Stimulated activated CD4-positive, alpha-beta T cell treated with anti-CD3 and anti-CD28 coated beads, Interleukin-1b, Interleukin-23, amount 100 ng/mL, for 48 hours (primary cell): ENCODE results near the gene STOML3.

Experiments
- DNase-seq: peaks from one replicate; pipeline ENCODE4 v3.0.0-alpha.2; 2020

STOML3 gene

GRCh38 chr13:38980750-38981078, 9.9 kb downstream of the STOML3 start:
- DNase-seq, result no peak

DNA sequence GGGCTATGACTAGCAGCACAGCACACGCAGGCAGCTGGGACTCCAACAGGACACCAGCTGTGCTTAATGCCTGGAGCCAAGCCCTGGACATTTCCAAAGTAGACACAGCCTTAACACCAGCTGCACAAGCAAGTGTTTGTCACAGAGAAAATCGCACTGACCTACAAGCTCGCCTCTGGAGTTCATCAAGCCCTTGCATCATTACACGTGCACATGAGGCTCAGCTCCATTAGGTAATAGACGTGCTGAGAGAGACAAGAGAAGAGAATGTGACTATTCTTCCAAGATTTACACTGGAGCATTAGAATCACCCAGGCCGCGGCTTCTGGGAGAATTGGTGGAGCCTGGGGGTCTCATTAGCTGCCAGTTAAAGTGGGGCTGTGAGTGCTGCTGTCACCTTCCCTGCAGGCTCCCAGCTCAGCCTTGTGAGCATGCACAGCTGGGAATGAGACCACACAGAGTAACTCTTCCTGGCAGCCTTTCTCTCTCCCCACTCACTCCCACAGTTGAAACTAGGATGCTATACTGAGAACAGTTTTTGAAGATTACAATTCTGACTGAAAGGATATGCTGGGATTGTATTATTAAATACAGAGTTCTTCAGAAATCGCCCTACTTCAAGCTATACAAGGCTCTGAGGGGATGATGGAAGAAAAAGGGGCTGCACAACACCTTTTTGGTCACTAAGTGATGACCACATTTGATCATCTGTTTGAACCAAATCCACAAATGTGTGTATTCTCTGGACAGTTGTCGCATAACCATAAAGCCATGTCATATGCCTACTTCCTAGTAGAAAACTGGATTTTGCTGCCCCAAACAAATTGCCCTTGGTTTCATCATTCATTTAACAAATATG, 10.5 kb downstream of the STOML3 start:
- no peak for DNase-seq

GRCh38 chr13:38970380-38971051, 20.1 kb downstream of the STOML3 start:
- no peak for DNase-seq

DNA sequence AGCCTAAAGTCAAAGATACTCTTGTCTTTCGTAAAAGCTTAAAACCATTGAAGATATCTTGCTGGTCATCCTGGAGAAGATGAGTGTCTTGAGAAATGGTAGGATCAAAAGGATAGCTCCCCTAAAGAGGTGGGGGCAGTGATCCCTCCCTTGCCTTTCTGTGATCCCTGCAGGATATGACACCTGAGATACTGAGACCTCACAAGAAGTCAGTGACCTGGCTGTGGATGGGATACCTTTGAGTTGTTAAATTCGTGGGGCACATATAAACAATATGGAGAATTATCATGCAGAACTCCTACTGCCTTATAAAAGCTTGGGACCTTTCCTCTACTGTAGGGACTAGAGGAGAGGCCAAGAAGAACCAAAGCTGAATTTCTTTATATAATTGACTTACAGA, 21.4 kb downstream of the STOML3 start:
- no peak for DNase-seq

DNA sequence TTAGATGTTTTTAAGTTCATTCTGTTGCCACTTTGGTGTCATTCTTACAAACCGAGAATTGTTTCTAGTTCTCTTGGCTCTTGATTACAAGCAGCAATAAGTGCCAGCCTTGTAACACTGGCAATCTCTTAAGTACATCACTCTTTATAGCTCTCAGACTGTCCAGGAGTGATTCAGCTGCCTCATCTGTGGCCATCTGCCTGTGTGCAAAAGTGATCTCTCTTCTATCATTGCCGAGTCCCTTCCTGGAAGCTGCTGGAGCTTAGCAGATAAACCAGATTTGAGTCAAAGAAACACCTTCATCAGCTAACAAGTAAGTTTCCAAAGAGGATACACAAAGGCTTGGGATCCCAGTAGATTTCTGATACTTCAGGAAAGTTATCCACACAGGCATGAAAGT, 23.2 kb downstream of the STOML3 start:
- DNase-seq, result no peak

DNA sequence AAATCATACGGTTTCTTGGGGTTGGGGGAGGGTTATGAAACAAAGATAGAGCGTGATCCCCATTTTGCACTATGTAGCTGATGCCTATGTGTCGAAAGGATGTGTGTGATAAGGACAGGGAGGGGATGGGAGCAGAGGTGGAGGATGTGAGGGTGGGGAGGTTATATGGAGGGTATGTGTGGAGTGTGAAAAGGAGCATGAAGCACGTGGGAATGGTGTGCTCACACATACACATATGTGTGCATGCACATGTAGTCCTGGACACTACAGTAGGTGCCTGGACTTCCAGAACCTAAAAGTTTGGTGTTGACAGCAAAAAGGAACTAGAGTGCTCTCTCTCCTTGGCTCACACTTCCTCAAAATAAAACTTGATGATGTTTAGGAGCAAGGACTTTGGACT, 25.4 kb downstream of the STOML3 start:
- no peak for DNase-seq

GRCh38 chr13:38960175-38960574, 30.5 kb downstream of the STOML3 start:
- DNase-seq, result no peak

DNA sequence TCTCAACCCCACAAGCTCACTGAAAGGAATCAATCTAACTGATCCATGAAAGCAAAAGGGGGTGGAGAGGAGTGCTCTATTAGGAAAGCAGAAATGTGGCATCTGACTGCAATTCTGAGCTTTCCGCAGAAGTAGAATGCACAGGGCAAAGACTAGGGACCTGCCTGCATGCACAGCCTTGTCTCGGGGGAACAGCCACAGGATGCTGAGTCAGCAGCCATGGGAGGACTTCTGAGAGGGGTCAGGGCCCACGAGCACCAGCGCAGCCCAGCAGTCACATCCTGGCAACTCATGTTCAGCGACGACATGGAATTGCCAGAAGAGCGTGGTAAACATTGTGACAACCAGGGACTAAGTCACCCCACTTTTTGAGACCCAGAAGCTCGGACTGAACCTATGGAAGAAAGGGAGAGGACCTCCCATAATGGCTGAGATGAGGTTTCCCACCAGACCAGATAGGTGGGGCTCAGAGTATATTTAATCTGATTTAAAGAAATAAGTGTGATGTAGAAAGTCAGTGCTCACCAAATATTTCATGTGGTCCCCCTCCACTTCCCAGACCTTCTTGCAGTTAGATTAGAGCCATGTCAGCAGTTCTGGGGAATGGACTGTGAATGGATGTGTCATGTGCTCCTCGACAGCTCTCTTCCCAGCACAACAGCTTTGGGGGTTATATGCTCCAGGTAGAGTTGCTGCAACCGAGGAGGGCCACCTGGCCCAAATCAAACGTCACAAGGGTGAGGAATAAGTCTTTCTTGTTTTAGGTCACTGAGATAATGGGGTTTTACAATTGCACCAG, 32.6 kb downstream of the STOML3 start:
- no peak for DNase-seq

- no peak for DNase-seq
These were observed 35.8 kb downstream of the STOML3 start for GRCh38 chr13:38954844-38955243.

DNA sequence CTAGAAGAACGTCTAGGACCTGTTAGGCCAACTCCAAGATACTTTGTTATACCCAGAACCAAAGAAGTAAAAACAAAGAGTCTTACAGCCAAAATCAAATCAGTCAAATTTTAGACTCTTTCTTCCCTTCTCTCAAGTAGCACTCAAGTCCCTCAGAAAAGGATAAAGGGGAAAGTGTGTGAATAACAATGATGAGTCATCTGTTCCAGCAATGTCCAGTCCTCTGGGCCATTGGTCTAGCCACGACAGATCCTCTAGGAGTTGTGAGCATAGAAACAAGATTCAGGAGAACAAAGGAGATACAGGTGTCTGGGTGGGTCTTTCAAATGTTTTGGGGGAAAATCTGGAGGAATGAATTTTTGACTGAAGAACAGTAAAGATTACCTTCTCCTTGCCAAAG, 36.3 kb downstream of the STOML3 start:
- DNase-seq, result no peak

GRCh38 chr13:38952827-38953226, 37.8 kb downstream of the STOML3 start:
- no peak for DNase-seq

DNA sequence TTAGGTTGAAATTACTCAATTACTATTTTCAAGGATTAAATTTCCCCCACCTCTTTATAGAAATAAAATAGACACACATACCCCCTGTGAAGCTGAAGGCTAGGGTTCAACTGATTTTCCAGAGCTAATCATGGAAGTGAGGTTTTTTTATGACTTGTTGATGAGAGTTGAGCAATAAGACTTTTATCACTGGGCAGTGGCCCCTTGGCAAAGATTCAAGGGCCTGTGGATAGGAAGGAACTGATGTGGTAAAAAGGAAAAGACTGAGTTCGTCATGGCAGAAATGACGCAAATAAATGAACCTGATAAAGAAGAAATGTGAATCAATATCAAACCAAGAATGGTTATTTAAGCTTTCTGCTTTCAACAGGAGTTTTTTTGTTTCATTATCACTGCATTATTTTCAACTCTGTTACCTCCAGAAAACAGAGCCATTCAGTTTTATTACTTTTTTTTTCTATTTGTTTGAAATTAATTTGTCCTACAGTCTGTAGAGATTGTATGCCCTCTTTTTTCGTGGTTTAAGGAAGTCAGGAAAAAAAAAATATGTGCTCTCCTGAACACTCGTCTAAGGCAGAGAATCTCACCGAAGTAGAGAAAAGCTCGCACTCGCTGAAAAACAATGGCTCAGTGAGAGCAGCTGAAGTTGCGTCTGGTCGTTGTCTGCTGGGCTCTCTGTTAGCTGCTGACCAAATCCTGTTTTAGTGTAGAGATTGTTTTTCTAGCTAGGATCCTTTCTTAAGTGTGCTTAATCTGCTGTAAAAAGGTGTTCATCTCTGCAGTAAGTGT, 38.9 kb downstream of the STOML3 start:
- peak; percentile 3 for DNase-seq

GRCh38 chr13:38950987-38951386, 39.6 kb downstream of the STOML3 start:
- DNase-seq, result no peak

- no peak for DNase-seq
These were observed 43.6 kb downstream of the STOML3 start for GRCh38 chr13:38947054-38947453.

DNA sequence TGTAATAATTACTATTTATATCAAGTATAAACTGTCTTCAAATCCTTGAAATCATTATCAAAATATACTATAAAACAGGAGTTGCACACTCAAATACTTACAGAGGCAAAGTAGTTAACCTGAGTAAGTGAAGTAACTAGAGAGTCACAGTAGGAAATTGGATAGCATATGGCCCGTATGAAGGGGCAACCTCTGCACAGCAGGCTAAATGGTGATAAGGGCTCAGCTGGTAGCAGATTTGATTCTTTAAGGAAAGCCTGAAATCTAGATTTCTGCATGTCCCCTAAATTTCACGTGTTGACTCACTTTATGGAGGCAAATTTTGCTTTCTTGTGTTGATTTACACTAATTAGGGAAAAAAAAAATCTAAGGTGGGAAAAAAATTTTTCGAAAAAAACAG, 46.4 kb downstream of the STOML3 start:
- DNase-seq, result no peak

GRCh38 chr13:38943231-38943630, 47.4 kb downstream of the STOML3 start:
- no peak for DNase-seq

- DNase-seq, result no peak
These were observed 49.2 kb downstream of the STOML3 start for GRCh38 chr13:38941353-38941945.

DNA sequence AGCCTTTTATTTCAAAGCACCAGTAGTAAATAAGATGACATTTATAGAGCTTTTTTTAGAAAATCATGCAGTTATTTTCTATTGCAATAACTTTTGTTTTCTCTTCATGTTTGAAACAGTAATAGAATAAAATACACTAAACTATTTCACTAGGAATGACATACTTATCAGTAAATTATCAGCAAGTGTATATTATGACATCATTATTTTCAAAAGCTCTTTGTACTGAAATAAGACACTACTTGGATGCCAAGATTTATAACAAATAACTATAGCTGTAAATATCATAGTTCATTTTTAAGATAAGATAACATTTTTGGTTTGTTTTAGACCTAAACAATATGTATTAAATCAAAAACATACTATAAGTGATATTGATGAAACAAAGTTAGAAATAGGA, 56.8 kb downstream of the STOML3 start:
- DNase-seq, result no peak

DNA sequence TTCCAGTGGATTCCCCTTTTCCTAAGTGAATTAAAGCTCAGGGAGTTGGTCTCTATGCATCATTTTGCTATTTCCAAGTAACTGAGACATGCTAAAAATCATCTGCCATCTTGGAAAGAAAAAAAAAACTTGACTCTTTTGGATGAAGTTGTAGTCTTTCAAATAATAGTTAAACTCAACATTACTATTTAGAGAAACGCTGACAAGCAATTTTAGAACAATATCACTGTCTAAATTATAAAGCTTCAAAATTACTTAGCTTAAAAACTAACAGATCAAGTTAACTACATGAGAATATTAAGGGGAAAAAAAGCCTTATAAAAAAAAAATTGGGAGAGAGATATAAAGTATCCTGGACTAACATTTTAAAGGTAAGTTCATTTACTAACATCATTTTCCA, 68.5 kb downstream of the STOML3 start:
- no peak for DNase-seq

DNA sequence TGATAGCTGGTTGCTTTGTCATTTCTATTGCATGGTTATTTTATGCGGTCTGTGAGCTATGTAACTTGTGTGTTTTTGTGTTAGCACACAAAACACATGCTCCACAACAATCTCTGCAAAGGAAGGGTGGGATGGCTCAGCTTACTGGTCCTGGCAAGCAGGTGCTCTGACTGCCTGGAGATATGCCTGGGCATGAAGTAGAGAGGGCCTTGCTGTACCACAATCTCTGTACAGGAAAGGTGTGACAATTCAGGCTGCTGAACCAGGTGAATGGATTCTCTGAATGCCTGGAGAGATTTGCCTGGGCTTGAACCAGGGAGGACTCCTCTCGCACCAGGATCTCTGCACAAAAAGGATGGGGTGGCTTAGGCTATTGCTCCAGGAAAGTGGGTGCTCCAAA, 69.5 kb downstream of the STOML3 start:
- no peak for DNase-seq
